IMR-90 (cell line): Measurements from ENCODE around the gene FAM236B.
"Not testable (repeated sequence)": the region's sequence is repeated elsewhere in the genome, so short reads cannot be mapped to it uniquely, and the experiment has no call there.

Source experiments
- BHLHE40 ChIP-seq: fragments of 150-350 bp; IDR thresholded peaks from 2 replicates; pipeline ENCODE4 v1.6.1; 2016; ENCODE audit warnings: mild to moderate bottlenecking, low read depth, low read length
- CEBPB ChIP-seq: IDR thresholded peaks from 2 replicates; pipeline ENCODE4 v1.6.1; 2012; ENCODE audit warnings: low read depth, low read length, improper control_type of control experiment
- CHD1 ChIP-seq: IDR thresholded peaks from 2 replicates; pipeline ENCODE4 v1.6.1; 2012; ENCODE audit warnings: low read depth, low read length, improper control_type of control experiment
- FOS ChIP-seq: fragments of 150-350 bp; IDR thresholded peaks from 2 replicates; pipeline ENCODE4 v1.6.1; 2016; ENCODE audit warnings: low read depth, low read length
- MAFK ChIP-seq: IDR thresholded peaks from 2 replicates; pipeline ENCODE4 v1.6.1; 2012; ENCODE audit warnings: low read depth, low read length, improper control_type of control experiment
- MXI1 ChIP-seq: IDR thresholded peaks from 2 replicates; pipeline ENCODE4 v1.6.1; 2012; ENCODE audit warnings: low read depth, mild to moderate bottlenecking, low read length, moderate library complexity, borderline replicate concordance
- POLR2A ChIP-seq: IDR thresholded peaks from 2 replicates; pipeline ENCODE4 v1.6.1; 2012; ENCODE audit warnings: mild to moderate bottlenecking, low read depth, low read length
- RAD21 ChIP-seq: IDR thresholded peaks from 2 replicates; pipeline ENCODE4 v1.6.1; 2012; ENCODE audit warnings: low read length, improper control_type of control experiment
- RCOR1 ChIP-seq: IDR thresholded peaks from 2 replicates; pipeline ENCODE4 v1.6.1; 2012; ENCODE audit warnings: mild to moderate bottlenecking, low read length, improper control_type of control experiment; ENCODE audit not compliant: insufficient replicate concordance
- RFX5 ChIP-seq: IDR thresholded peaks from 2 replicates; pipeline ENCODE4 v1.8.0; 2012; ENCODE audit warnings: low read depth, mild to moderate bottlenecking, low read length, moderate library complexity
- SMC3 ChIP-seq: fragments of 150-350 bp; IDR thresholded peaks from 2 replicates; pipeline ENCODE4 v1.6.1; 2016; ENCODE audit warnings: low read depth, mild to moderate bottlenecking, antibody characterized with exemption, low read length, moderate library complexity
- TF ChIP-seq, protein P1 (sequence below): fragments of 150-350 bp; IDR thresholded peaks from 2 replicates; pipeline ENCODE4 v1.6.1; 2017; ENCODE audit warnings: mild to moderate bottlenecking, antibody characterized with exemption, low read length, low read depth
- TF ChIP-seq, protein P2 (sequence below): conservative IDR thresholded peaks from 2 replicates; pipeline ENCODE4 v1.5.1; 2012; ENCODE audit warnings: mild to moderate bottlenecking, low read depth, low read length, improper control_type of control experiment
- TF ChIP-seq, protein P3 (sequence below): fragments of 150-350 bp; IDR thresholded peaks from 2 replicates; pipeline ENCODE4 v1.6.1; 2016; ENCODE audit warnings: low read depth, mild to moderate bottlenecking, low read length, moderate library complexity, borderline replicate concordance

DNA sequence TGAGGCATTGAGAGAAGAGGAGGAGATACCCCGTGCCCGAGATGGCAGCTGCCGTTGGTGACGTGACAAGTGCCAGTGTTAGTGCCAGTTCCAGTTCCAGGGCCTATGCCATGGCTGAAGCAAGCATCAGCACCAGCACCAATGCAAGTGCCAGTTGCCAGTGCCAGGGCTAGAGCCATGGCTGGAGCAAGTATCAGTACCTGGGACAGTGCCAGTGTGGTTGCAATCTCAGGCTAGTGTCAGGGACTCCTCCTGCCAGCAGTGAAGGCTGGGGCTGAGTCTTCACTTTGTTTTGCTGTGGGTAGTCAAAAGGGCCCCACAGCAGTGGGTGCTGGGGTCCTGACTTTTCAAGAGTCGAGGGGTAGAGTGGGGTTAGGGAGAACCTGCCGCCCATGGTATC is 4.3 kb downstream of the FAM236B start:
- TF ChIP-seq RFX5, POLR2A, SMC3, MXI1, BHLHE40, RAD21, RCOR1, CEBPB, FOS, MAFK, CHD1: not testable (repeated sequence)
- TF ChIP-seq, protein P1, sequence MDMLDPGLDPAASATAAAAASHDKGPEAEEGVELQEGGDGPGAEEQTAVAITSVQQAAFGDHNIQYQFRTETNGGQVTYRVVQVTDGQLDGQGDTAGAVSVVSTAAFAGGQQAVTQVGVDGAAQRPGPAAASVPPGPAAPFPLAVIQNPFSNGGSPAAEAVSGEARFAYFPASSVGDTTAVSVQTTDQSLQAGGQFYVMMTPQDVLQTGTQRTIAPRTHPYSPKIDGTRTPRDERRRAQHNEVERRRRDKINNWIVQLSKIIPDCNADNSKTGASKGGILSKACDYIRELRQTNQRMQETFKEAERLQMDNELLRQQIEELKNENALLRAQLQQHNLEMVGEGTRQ = not testable (repeated sequence)
- TF ChIP-seq, protein P2, sequence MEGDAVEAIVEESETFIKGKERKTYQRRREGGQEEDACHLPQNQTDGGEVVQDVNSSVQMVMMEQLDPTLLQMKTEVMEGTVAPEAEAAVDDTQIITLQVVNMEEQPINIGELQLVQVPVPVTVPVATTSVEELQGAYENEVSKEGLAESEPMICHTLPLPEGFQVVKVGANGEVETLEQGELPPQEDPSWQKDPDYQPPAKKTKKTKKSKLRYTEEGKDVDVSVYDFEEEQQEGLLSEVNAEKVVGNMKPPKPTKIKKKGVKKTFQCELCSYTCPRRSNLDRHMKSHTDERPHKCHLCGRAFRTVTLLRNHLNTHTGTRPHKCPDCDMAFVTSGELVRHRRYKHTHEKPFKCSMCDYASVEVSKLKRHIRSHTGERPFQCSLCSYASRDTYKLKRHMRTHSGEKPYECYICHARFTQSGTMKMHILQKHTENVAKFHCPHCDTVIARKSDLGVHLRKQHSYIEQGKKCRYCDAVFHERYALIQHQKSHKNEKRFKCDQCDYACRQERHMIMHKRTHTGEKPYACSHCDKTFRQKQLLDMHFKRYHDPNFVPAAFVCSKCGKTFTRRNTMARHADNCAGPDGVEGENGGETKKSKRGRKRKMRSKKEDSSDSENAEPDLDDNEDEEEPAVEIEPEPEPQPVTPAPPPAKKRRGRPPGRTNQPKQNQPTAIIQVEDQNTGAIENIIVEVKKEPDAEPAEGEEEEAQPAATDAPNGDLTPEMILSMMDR = not testable (repeated sequence)
- TF ChIP-seq, protein P3, sequence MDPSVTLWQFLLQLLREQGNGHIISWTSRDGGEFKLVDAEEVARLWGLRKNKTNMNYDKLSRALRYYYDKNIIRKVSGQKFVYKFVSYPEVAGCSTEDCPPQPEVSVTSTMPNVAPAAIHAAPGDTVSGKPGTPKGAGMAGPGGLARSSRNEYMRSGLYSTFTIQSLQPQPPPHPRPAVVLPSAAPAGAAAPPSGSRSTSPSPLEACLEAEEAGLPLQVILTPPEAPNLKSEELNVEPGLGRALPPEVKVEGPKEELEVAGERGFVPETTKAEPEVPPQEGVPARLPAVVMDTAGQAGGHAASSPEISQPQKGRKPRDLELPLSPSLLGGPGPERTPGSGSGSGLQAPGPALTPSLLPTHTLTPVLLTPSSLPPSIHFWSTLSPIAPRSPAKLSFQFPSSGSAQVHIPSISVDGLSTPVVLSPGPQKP = not testable (repeated sequence)
